Activated CD4-positive, alpha-beta T cell treated with anti-CD3 and anti-CD28 coated beads, Interleukin-2, amount 50 U/mL, for 48 hours (primary cell): ENCODE measurements around the gene WHAMM.
"Not testable (repeated sequence)": the region's sequence is repeated elsewhere in the genome, so short reads cannot be mapped to it uniquely, and the experiment has no call there.

Source experiments
- DNase-seq, 2 experiments: peaks; one replicate each; pipeline ENCODE4 v3.0.0-alpha.2; 2020

The WHAMM gene

GRCh38 chr15:82839136-82839535 lies 29.7 kb downstream of the WHAMM start:
- DNase-seq = no peak

- no peak for DNase-seq
Observed at GRCh38 chr15:82840166-82840565, 30.7 kb downstream of the WHAMM start.

- no peak for DNase-seq
Observed at GRCh38 chr15:82843566-82843965, 34.1 kb downstream of the WHAMM start.

GRCh38 chr15:82845686-82846085 lies 36.3 kb downstream of the WHAMM start:
- DNase-seq = no peak

GRCh38 chr15:82846621-82847020 lies 37.2 kb downstream of the WHAMM start:
- DNase-seq = no peak

GRCh38 chr15:82847703-82848102 lies 38.3 kb downstream of the WHAMM start:
- DNase-seq = no peak

- DNase-seq = no peak
Observed at GRCh38 chr15:82848241-82848993, 39.0 kb downstream of the WHAMM start.

- DNase-seq = peak; percentile 41 to 63
Observed at GRCh38 chr15:82849556-82850512, 40.4 kb downstream of the WHAMM start.

GRCh38 chr15:82850731-82851130 lies 41.3 kb downstream of the WHAMM start:
- DNase-seq = no peak

- no peak for DNase-seq
Observed at GRCh38 chr15:82851306-82851850, 42.0 kb downstream of the WHAMM start.

- no peak for DNase-seq
Observed at GRCh38 chr15:82851981-82852511, 42.6 kb downstream of the WHAMM start.

- no peak for DNase-seq
Observed at GRCh38 chr15:82852941-82853561, 43.6 kb downstream of the WHAMM start.

GRCh38 chr15:82854554-82854953 lies 45.1 kb downstream of the WHAMM start:
- no peak for DNase-seq

- no peak for DNase-seq
Observed at GRCh38 chr15:82855286-82856100, 46.1 kb downstream of the WHAMM start.

- no peak for DNase-seq
Observed at GRCh38 chr15:82856397-82857170, 47.2 kb downstream of the WHAMM start.

GRCh38 chr15:82858932-82859331 lies 49.5 kb downstream of the WHAMM start:
- no peak for DNase-seq

- no peak for DNase-seq
Observed at GRCh38 chr15:82862886-82863285, 53.5 kb downstream of the WHAMM start.

GRCh38 chr15:82864967-82865366 lies 55.5 kb downstream of the WHAMM start:
- DNase-seq = no peak

GRCh38 chr15:82865581-82865980 lies 56.2 kb downstream of the WHAMM start:
- DNase-seq = not testable (repeated sequence)

- not testable (repeated sequence) for DNase-seq
Observed at GRCh38 chr15:82865981-82866380, 56.6 kb downstream of the WHAMM start.

GRCh38 chr15:82870727-82871320 lies 61.4 kb downstream of the WHAMM start:
- no peak for DNase-seq
